Chondrocyte (in vitro differentiated cells): ENCODE data around the gene AFF1. TPM values are rescaled to one million over a fixed set of nuclear protein-coding genes. Genes with fewer than 3 reads are reported as not detected.

Experiments
- DNase-seq: peaks from one replicate; pipeline ENCODE4 v3.0.0; 2021; ENCODE audit warnings: mixed read lengths, low spot score
- H3K27ac Mint-ChIP-seq: one replicate; pipeline ENCODE4 v1.8.0; 2021; ENCODE audit warnings: mild to moderate bottlenecking, moderate library complexity, mixed read lengths; ENCODE audit not compliant: unreplicated experiment
- H3K27me3 Mint-ChIP-seq: 2 replicates; pipeline ENCODE4 v1.8.0; 2021; ENCODE audit warnings: low read depth, mixed read lengths
- H3K36me3 Mint-ChIP-seq: 2 replicates; pipeline ENCODE4 v1.8.0; 2021; ENCODE audit warnings: low read depth, mixed read lengths
- H3K4me1 Mint-ChIP-seq: 2 replicates; pipeline ENCODE4 v1.8.0; 2021; ENCODE audit warnings: low read depth, mild to moderate bottlenecking, mixed read lengths
- H3K4me3 Mint-ChIP-seq: one replicate; pipeline ENCODE4 v1.8.0; 2021; ENCODE audit warnings: mild to moderate bottlenecking, moderate library complexity, mixed read lengths; ENCODE audit not compliant: unreplicated experiment
- H3K9me3 Mint-ChIP-seq: 2 replicates; pipeline ENCODE4 v1.8.0; 2021; ENCODE audit warnings: low read depth, mixed read lengths
- CTCF ChIP-seq: fragments of 200-600 bp; sonication (generic); IDR thresholded peaks from 2 replicates; pipeline ENCODE4 v1.5.0; 2021; ENCODE audit warnings: antibody characterized with exemption, mild to moderate bottlenecking, moderate library complexity
- total RNA-seq: library from RNA; stranded (reverse); gene quantifications from 3 replicates; pipeline ENCODE4 v1.2.1, GENCODE V29; 2021

Gene AFF1
- total RNA-seq, 1 donor from 2014 or later: 25.9 TPM

DNA sequence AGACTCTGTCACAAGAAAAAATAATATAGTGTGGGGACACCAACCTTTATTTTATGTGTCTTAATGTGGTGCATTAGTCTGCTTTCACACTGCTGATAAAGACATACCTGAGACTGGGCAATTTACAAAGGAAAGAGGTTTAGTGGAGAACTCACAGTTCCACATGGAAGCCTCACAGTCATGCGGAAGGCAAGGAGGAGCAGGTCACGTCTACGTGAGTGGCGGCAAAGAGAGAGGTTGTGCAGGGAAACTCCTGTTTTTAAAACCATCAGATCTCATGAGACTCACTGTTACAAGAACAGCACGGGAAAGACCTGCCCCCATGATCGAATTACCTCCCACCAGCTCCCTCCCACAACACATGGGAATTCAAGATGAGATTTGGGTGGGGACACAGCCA, 130.2 kb downstream of the AFF1 start:
- Mint-ChIP-seq H3K4me1 (peaks cover 25% of the 10 kb centered on the region), H3K27me3 (no peaks in the 10 kb centered on the region), H3K4me3 (no peak overlapping the region), H3K9me3 (no peaks in the 10 kb centered on the region), H3K36me3 (peaks cover 4% of the 10 kb centered on the region), H3K27ac (no peak overlapping the region)
- TF ChIP-seq CTCF: no peak
- DNase-seq: no peak

- DNase-seq: no peak
- H3K27ac Mint-ChIP-seq: no peak overlapping the region
- H3K36me3 Mint-ChIP-seq: peaks cover 4% of the 10 kb centered on the region
- peaks cover 19% of the 10 kb centered on the region for H3K4me1 Mint-ChIP-seq
- no peaks in the 10 kb centered on the region for H3K9me3 Mint-ChIP-seq
- no peaks in the 10 kb centered on the region for H3K27me3 Mint-ChIP-seq
- H3K4me3 Mint-ChIP-seq: no peak overlapping the region
- no peak for TF ChIP-seq CTCF
Measured at GRCh38 chr4:87066403-87067123, 131.8 kb downstream of the AFF1 start.

DNA sequence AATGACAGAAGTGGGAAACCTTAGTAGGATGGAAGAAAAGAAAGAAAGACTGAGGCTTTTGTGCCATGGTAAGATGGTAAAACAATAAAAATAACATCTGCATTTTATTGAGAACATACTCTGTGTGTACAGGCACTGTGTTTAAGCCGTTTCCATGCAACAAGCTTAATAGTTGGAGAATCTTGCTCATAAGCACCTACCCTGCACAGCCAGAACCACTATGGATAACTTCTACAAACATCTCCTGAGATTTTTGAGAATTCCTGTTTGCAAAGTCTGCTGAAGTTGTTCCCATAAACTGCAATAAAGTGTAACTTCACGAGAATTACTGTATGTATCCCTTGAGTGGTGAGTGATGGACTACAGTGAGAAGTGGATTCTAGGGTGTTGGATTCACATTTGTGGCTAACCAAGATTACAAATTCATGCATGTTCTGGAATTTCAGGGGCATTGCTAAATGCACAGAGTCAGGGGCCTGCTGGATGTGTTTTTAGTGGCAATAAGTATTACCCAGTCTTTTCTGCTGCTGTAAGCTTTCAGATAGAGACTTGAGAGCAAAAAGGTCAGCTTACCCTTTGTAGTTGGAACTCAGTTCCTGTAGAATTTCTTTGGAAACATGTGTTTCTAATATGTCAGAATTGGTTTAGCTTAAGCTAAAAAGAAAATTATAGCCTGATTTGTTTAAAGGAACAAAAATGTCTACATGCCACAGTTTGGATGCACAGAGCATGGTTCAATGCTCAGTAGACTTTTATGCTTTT, 132.5 kb downstream of the AFF1 start:
- Mint-ChIP-seq H3K9me3 (no peaks in the 10 kb centered on the region), H3K4me3 (no peak overlapping the region), H3K27ac (no peak overlapping the region), H3K27me3 (no peaks in the 10 kb centered on the region), H3K36me3 (peaks cover 4% of the 10 kb centered on the region), H3K4me1 (peaks cover 20% of the 10 kb centered on the region)
- no peak for TF ChIP-seq CTCF
- DNase-seq: no peak

DNA sequence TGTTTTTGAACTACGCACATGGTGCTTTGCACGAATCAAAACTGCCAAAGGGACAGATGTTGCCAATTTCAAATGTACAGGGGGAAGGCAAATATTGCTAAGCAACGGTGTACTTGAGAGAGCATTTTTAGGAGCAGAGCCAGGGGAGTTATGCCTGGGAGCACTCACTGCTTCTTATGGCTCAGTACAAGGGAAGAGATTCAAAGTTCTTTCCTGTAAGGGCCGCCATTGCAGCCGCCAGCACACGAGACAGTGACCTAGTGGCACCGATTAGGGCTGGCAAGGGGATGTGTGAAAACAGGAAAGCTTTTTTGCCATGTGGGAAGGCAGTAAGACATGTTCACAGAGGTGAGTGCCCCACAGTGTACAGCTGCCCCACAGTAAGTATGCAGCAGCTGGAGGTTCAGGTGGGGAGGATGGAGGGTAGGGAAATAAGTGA, 133.8 kb downstream of the AFF1 start:
- no peak for TF ChIP-seq CTCF
- H3K9me3 Mint-ChIP-seq: no peaks in the 10 kb centered on the region
- DNase-seq: no peak
- H3K4me1 Mint-ChIP-seq: peaks cover 30% of the 10 kb centered on the region
- H3K4me3 Mint-ChIP-seq: no peak overlapping the region
- H3K36me3 Mint-ChIP-seq: peaks cover 4% of the 10 kb centered on the region
- no peaks in the 10 kb centered on the region for H3K27me3 Mint-ChIP-seq
- peak overlapping the region; percentile 42 for H3K27ac Mint-ChIP-seq

GRCh38 chr4:87069037-87069742, 134.4 kb downstream of the AFF1 start:
- Mint-ChIP-seq H3K27ac (no peak overlapping the region), H3K4me1 (peaks cover 36% of the 10 kb centered on the region), H3K4me3 (no peak overlapping the region), H3K27me3 (no peaks in the 10 kb centered on the region), H3K9me3 (no peaks in the 10 kb centered on the region), H3K36me3 (peaks cover 4% of the 10 kb centered on the region)
- no peak for TF ChIP-seq CTCF
- DNase-seq: no peak
